H1 (cell line): ENCODE measurements around the gene C1orf210. TPM values are rescaled to one million over a fixed set of nuclear protein-coding genes. Genes with fewer than 3 reads are reported as not detected.
A peak's percentile ranks its signal among the peaks of the same experiment; 100 is the strongest.

Experiments used
- CTCF ChIA-PET: fragments of 300-600 bp; sonication (Branson Sonifier 250); formaldehyde crosslinking; loops from one replicate; lab custom pipeline; 2021; ENCODE audit not compliant: partially characterized antibody; lab: Charles Lee
- POLR2A ChIA-PET: fragments of 300-600 bp; sonication (Branson Sonifier 250); formaldehyde crosslinking; loops from one replicate; lab custom pipeline; 2021; ENCODE audit warnings: inconsistent platforms; ENCODE audit not compliant: partially characterized antibody; lab: Charles Lee
- DNase-seq, 2 experiments: peaks; one replicate each; pipeline versions ENCODE4 v3.0.0 to v3.0.0-alpha.2; 2010 to 2022; ENCODE audit warnings: low spot score in 2 of 2, low read depth in 1 of 2, mixed read lengths in 1 of 2
- FAIRE-seq: peaks from 2 replicates; lab custom pipeline; 2011; peaks lifted over from hg19 to GRCh38; lab: Jason Lieb, UNC
- H2AFZ ChIP-seq: 2 replicates; pipeline ENCODE4 v1.8.1; 2012; ENCODE audit warnings: low read length, inconsistent platforms
- H2AK5ac ChIP-seq: 2 replicates; pipeline ENCODE4 v1.6.1; 2013; ENCODE audit warnings: low read depth, low read length
- H2BK120ac ChIP-seq: replicated peaks from 2 replicates; pipeline ENCODE3; 2013; ENCODE audit warnings: low read depth, low read length, inconsistent platforms
- H2BK12ac ChIP-seq: 2 replicates; pipeline ENCODE4 v1.6.1; 2013; ENCODE audit warnings: low read depth, low read length
- H2BK15ac ChIP-seq: 2 replicates; pipeline ENCODE4 v1.6.1; 2013; ENCODE audit warnings: low read length
- H2BK20ac ChIP-seq: 2 replicates; pipeline ENCODE4 v1.6.1; 2013; ENCODE audit warnings: low read length
- H2BK5ac ChIP-seq: 2 replicates; pipeline ENCODE4 v1.6.1; 2013; ENCODE audit warnings: low read depth, low read length
- H3K14ac ChIP-seq: 2 replicates; pipeline ENCODE4 v1.6.1; 2013; ENCODE audit warnings: inconsistent platforms; ENCODE audit not compliant: insufficient read length
- H3K18ac ChIP-seq: 2 replicates; pipeline ENCODE4 v1.6.1; 2013; ENCODE audit warnings: low read length; ENCODE audit errors: extremely low read depth
- H3K23ac ChIP-seq: 2 replicates; pipeline ENCODE4 v1.6.1; 2013; ENCODE audit warnings: inconsistent platforms; ENCODE audit not compliant: insufficient read length
- H3K23me2 ChIP-seq: 2 replicates; pipeline ENCODE4 v1.6.1; 2013; ENCODE audit warnings: low read depth, low read length
- H3K27ac ChIP-seq: 2 replicates; pipeline ENCODE4 v1.6.1; 2011; ENCODE audit warnings: low read depth, low read length, inconsistent platforms
- H3K27me3 ChIP-seq, 4 experiments: replicated peaks in 1 of 4; 1 replicate in 1 of 4; 2 replicates in 3 of 4; pipeline versions ENCODE4 v1.6.1 to v1.8.1; 2011 to 2013; ENCODE audit warnings: low read length in 3 of 4, mild to moderate bottlenecking in 3 of 4, inconsistent platforms in 2 of 4, mixed read lengths in 2 of 4, moderate library complexity in 1 of 4; ENCODE audit not compliant: control insufficient read depth in 3 of 4, insufficient read depth in 3 of 4; ENCODE audit errors: extremely low read depth in 1 of 4
- H3K36me3 ChIP-seq, 4 experiments: 2 replicates each; pipeline versions ENCODE4 v1.6.1 to v1.8.1; 2011 to 2013; ENCODE audit warnings: mild to moderate bottlenecking in 4 of 4, low read length in 3 of 4, moderate library complexity in 2 of 4, control low read depth in 1 of 4, inconsistent platforms in 1 of 4; ENCODE audit not compliant: insufficient read depth in 4 of 4, control insufficient read depth in 2 of 4
- H3K4ac ChIP-seq: replicated peaks from 2 replicates; pipeline ENCODE3; 2013; ENCODE audit warnings: low read length, low read depth, mixed read lengths, inconsistent platforms; ENCODE audit not compliant: insufficient read length
- H3K4me1 ChIP-seq, 4 experiments: replicated peaks in 1 of 4; 1 replicate in 1 of 4; 2 replicates in 3 of 4; pipeline versions ENCODE4 v1.6.1 to v1.8.1; 2011 to 2013; ENCODE audit warnings: low read length in 3 of 4, inconsistent platforms in 2 of 4, mixed read lengths in 1 of 4; ENCODE audit not compliant: insufficient read depth in 4 of 4, control insufficient read depth in 3 of 4
- H3K4me2 ChIP-seq, 2 experiments: 2 replicates each; pipeline versions ENCODE4 v1.6.1 to v1.8.1; 2011 to 2013; ENCODE audit warnings: low read depth in 2 of 2, low read length in 2 of 2, control low read depth in 1 of 2, inconsistent platforms in 1 of 2, mild to moderate bottlenecking in 1 of 2; ENCODE audit not compliant: insufficient read depth in 1 of 2
- H3K4me3 ChIP-seq, 4 experiments: fragments of 200-600, 300-600 bp in 1 of 4; sonication (generic), shearing (Covaris generic), sonication (Bioruptor Twin) in 1 of 4; 2 replicates each; pipeline versions ENCODE4 v1.5.1 to v1.8.1; 2011 to 2016; ENCODE audit warnings: low read length in 4 of 4, low read depth in 3 of 4, control low read depth in 2 of 4, inconsistent platforms in 2 of 4, mild to moderate bottlenecking in 2 of 4, mixed read lengths in 1 of 4, moderate library complexity in 1 of 4; ENCODE audit not compliant: insufficient read depth in 2 of 4; ENCODE audit errors: extremely low read depth in 1 of 4
- H3K56ac ChIP-seq: replicated peaks from 2 replicates; pipeline ENCODE3; 2013; ENCODE audit warnings: low read depth, mild to moderate bottlenecking, mixed read lengths, low read length, inconsistent platforms; ENCODE audit not compliant: insufficient read length
- H3K79me1 ChIP-seq: 2 replicates; pipeline ENCODE4 v1.6.1; 2013; ENCODE audit warnings: low read depth, low read length, control low read depth
- H3K79me2 ChIP-seq, 2 experiments: 2 replicates each; pipeline versions ENCODE4 v1.6.1 to v1.8.1; 2012 to 2013; ENCODE audit warnings: low read length in 2 of 2, mild to moderate bottlenecking in 2 of 2, inconsistent platforms in 1 of 2; ENCODE audit not compliant: insufficient read depth in 2 of 2, control insufficient read depth in 1 of 2
- H3K9ac ChIP-seq, 4 experiments: replicated peaks in 1 of 4; 1 replicate in 1 of 4; 2 replicates in 3 of 4; pipeline versions ENCODE4 v1.6.1 to v1.8.1; 2011 to 2013; ENCODE audit warnings: low read depth in 3 of 4, low read length in 3 of 4, control low read depth in 2 of 4, mild to moderate bottlenecking in 2 of 4, moderate library complexity in 2 of 4, inconsistent platforms in 1 of 4; ENCODE audit errors: extremely low read depth in 1 of 4
- H3K9me3 ChIP-seq, 2 experiments: 2 replicates each; pipeline versions ENCODE4 v1.6.1 to v1.8.1; 2012 to 2013; ENCODE audit warnings: mild to moderate bottlenecking in 2 of 2, moderate library complexity in 2 of 2, control low read depth in 1 of 2, inconsistent platforms in 1 of 2, low read depth in 1 of 2, low read length in 1 of 2, mixed read lengths in 1 of 2; ENCODE audit not compliant: insufficient read depth in 2 of 2
- H4K20me1 ChIP-seq, 2 experiments: replicated peaks in 1 of 2; 2 replicates each; pipeline versions ENCODE3 to v1.8.1; 2011 to 2013; ENCODE audit warnings: inconsistent platforms in 2 of 2, low read length in 2 of 2, mild to moderate bottlenecking in 1 of 2; ENCODE audit not compliant: insufficient read depth in 2 of 2, control insufficient read depth in 1 of 2
- H4K5ac ChIP-seq: 2 replicates; pipeline ENCODE4 v1.6.1; 2013; ENCODE audit warnings: low read length, low read depth, mixed read lengths, inconsistent platforms; ENCODE audit not compliant: insufficient read length
- H4K8ac ChIP-seq: 2 replicates; pipeline ENCODE4 v1.8.0; 2013; ENCODE audit warnings: mild to moderate bottlenecking, moderate library complexity, low read length, inconsistent platforms; ENCODE audit not compliant: insufficient read depth; ENCODE audit errors: extremely low read depth
- H4K91ac ChIP-seq: replicated peaks from 2 replicates; pipeline ENCODE3; 2013; ENCODE audit warnings: low read length, mixed read lengths, inconsistent platforms; ENCODE audit not compliant: insufficient read length
- ASH2L ChIP-seq: fragments of 200-600, 300-600 bp; sonication (generic); IDR thresholded peaks from one replicate; pipeline ENCODE4 v1.7.1; 2017; ENCODE audit warnings: low read length
- ATF3 ChIP-seq: IDR thresholded peaks from 2 replicates; pipeline ENCODE4 v1.6.1; 2011; ENCODE audit warnings: low read depth, mild to moderate bottlenecking, low read length; ENCODE audit not compliant: insufficient read depth
- CEBPB ChIP-seq: IDR thresholded peaks from 2 replicates; pipeline ENCODE4 v1.6.1; 2012; ENCODE audit warnings: low read depth, low read length
- FOSL1 ChIP-seq: IDR thresholded peaks from 2 replicates; pipeline ENCODE4 v1.6.1; 2011; ENCODE audit warnings: mild to moderate bottlenecking, low read depth, low read length, moderate library complexity; ENCODE audit not compliant: insufficient read depth
- HDAC2 ChIP-seq, 2 experiments: fragments of 300-600 bp in 1 of 2; sonication (generic) in 1 of 2; IDR thresholded peaks; 2 replicates each; pipeline ENCODE4 v1.6.1; 2011 to 2012; ENCODE audit warnings: low read depth in 2 of 2, low read length in 2 of 2, mild to moderate bottlenecking in 2 of 2, moderate library complexity in 2 of 2, borderline replicate concordance in 1 of 2, inconsistent platforms in 1 of 2
- POU5F1 ChIP-seq: IDR thresholded peaks from 2 replicates; pipeline ENCODE4 v1.6.1; 2011; ENCODE audit warnings: low read depth, mild to moderate bottlenecking, low read length, moderate library complexity
- RBBP5 ChIP-seq: IDR thresholded peaks from 2 replicates; pipeline ENCODE4 v1.7.1; 2012; ENCODE audit warnings: low read depth, mild to moderate bottlenecking, inconsistent platforms, low read length, moderate library complexity, borderline replicate concordance
- SAP30 ChIP-seq: fragments of 300-600 bp; sonication (generic); IDR thresholded peaks from 2 replicates; pipeline ENCODE4 v1.7.1; 2012; ENCODE audit warnings: low read length, moderate library complexity, mild to moderate bottlenecking, inconsistent platforms; ENCODE audit not compliant: insufficient read depth, insufficient replicate concordance
- TAF1 ChIP-seq: IDR thresholded peaks from 2 replicates; pipeline ENCODE4 v1.6.1; 2011; ENCODE audit warnings: mild to moderate bottlenecking, low read depth, low read length
- WGBS, 2 experiments: shearing (Covaris generic) in 1 of 2; methylation state at CpG; one replicate each; pipeline versions ENCODE4 v1.1.6 to v1.1.7; 2013 to 2015; ENCODE audit warnings: low lambda C conversion rate in 2 of 2, mixed read lengths in 2 of 2, inconsistent platforms in 1 of 2, low coverage in 1 of 2, missing lambda C conversion rate in 1 of 2; ENCODE audit not compliant: insufficient replicate concordance in 2 of 2, insufficient coverage in 1 of 2, insufficient read length in 1 of 2; ENCODE audit errors: extremely low coverage in 1 of 2, missing lambda C conversion rate in 1 of 2; 5-methylcytosine and 5-hydroxymethylcytosine counted together
- polyA plus RNA-seq, 7 experiments: library from polyadenylated mRNA; depleted of rRNA in 3 of 7; stranded (reverse) in 5 of 7; unstranded in 2 of 7; fragments of >200 nt in 5 of 7; fragments of 200-250 nt in 2 of 7; gene quantifications; 1 replicate in 5 of 7; 2 replicates in 1 of 7; 4 replicates in 1 of 7; pipeline versions ENCODE4 v1.2.1 to v1.2.3, GENCODE V29; 2011 to 2013; ENCODE audit warnings: missing spikeins in 2 of 7, mixed read lengths in 2 of 7
- total RNA-seq: library from RNA; stranded (reverse); fragmentation: NEBNext Ultra II Directional; extraction: Animal tissue kit (Norgen Biotek cat#: 25700); gene quantifications from 2 replicates; pipeline ENCODE4 v1.2.1, GENCODE V29; 2021

Gene C1orf210
- total and polyA plus RNA-seq, 2 of the 8 experiments (the other 6 are each of a cell fraction or from before 2014, with no cell fraction given) = 12.0 to 27.9 TPM

- Histone ChIP-seq H2BK5ac (no peak overlapping the region), H3K56ac (no peak overlapping the region), H4K91ac (no peak overlapping the region), H3K79me2 (no peaks in the 10 kb centered on the region), H3K4me2 (no peak overlapping the region), H3K18ac (no peak overlapping the region), H3K27me3 (no peaks in the 10 kb centered on the region; a peak in 2 of 7 replicates), H2BK15ac (no peak overlapping the region), H3K9me3 (no peaks in the 10 kb centered on the region), H4K20me1 (no peaks in the 10 kb centered on the region), H3K27ac (no peak overlapping the region), H3K23me2 (no peaks in the 10 kb centered on the region), H4K8ac (peak overlapping the region; percentile 35; the same call in 1 of the 2 replicates), H3K23ac (no peak overlapping the region), H3K14ac (no peak overlapping the region), H2BK120ac (no peak overlapping the region), H3K4ac (peak overlapping the region; percentile 33), H3K36me3 (no peaks in the 10 kb centered on the region), H2AFZ (no peak overlapping the region), H3K4me1 (peaks cover 0 to 5% (median 0%) of the 10 kb centered on the region in 4 experiments; a peak in 1 of 7 replicates), H4K5ac (no peak overlapping the region), H2AK5ac (no peak overlapping the region), H2BK12ac (no peak overlapping the region), H3K79me1 (no peaks in the 10 kb centered on the region), H3K4me3 (no peak overlapping the region), H3K9ac (no peak overlapping the region), H2BK20ac (no peak overlapping the region)
- 89% methylated on average over 10 of the region's 10 CpGs; no CpG with 5 or more reads in 1 of the 2 experiments for WGBS, 2 experiments
- ChIA-PET CTCF (interaction anchor here (0.8 to 3.9 kb wide), 10 partner anchors 8 to 89 kb away, joined by 3 to 19 read pairs (median 4); partner anchors contain the start of gene C1orf210), POLR2A (interaction anchor here (1.0 to 1.2 kb wide), 3 partner anchors 9 to 42 kb away, joined by 3 to 4 read pairs (median 3); no protein-coding TSS in a partner anchor)
- DNase-seq (no peak), FAIRE-seq (no peak)
- TF ChIP-seq POU5F1 = no peak
- no peak for TF ChIP-seq RBBP5
- TF ChIP-seq HDAC2 (IDR thresholded peaks at IDR 0.05; ENCODE audit: borderline replicate concordance in 1 of 2, low read depth in 2 of 2, low read length in 2 of 2) = no peak
- no peak for TF ChIP-seq SAP30
- TF ChIP-seq ASH2L = no peak
- TF ChIP-seq ATF3 = no peak
- TF ChIP-seq FOSL1 = no peak
- TF ChIP-seq TAF1 = no peak
- no peak for TF ChIP-seq CEBPB
Measured at GRCh38 chr1:43315963-43316737, 30.8 kb upstream of the C1orf210 start.
